Measurements from ENCODE around the gene TRAF7. TPM values are rescaled to one million over a fixed set of nuclear protein-coding genes. Genes with fewer than 3 reads are reported as not detected.

Gene TRAF7
- total and polyA plus RNA-seq, 2 of the 13 experiments (the other 11 are each of a cell fraction or from before 2014, with no cell fraction given), result 47.9 to 65.6 TPM

DNA sequence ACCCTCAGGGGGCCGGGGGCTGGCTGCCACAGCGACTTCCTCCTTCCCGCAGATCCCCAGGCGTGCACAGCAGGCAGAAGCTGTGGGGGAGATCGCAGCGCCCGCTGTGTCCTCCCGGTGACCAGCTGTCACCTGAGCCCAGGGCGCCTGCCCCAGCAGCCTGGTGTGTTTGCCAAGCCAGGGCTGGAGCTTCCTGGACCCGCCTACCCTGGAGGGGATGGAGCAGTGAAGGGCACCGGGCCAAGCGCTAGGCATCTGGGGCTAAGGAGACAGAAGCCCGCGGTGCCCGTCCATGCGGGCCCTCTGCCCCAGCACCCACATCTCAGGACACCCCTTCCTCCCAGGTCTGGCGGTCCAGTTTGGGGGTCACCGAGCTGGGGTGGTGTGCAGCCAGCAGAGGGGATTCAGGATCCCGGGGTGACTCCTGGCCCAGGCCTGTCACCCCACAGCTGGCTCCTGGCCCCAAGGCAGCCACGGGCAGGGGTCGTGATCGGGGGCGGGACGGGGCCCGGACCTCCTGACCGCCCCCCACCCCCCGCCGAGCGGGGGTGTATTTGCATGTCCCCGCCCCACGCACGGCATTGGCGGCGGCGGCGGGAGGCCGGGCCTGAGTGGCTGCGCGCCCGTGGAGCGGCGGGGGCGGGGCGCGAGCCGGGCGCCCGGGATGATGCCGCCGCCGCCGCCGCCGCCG is 7.5 kb upstream of the TRAF7 start, which contains the start of gene RAB26 (continued):
- TF ChIP-seq, protein P1, sequence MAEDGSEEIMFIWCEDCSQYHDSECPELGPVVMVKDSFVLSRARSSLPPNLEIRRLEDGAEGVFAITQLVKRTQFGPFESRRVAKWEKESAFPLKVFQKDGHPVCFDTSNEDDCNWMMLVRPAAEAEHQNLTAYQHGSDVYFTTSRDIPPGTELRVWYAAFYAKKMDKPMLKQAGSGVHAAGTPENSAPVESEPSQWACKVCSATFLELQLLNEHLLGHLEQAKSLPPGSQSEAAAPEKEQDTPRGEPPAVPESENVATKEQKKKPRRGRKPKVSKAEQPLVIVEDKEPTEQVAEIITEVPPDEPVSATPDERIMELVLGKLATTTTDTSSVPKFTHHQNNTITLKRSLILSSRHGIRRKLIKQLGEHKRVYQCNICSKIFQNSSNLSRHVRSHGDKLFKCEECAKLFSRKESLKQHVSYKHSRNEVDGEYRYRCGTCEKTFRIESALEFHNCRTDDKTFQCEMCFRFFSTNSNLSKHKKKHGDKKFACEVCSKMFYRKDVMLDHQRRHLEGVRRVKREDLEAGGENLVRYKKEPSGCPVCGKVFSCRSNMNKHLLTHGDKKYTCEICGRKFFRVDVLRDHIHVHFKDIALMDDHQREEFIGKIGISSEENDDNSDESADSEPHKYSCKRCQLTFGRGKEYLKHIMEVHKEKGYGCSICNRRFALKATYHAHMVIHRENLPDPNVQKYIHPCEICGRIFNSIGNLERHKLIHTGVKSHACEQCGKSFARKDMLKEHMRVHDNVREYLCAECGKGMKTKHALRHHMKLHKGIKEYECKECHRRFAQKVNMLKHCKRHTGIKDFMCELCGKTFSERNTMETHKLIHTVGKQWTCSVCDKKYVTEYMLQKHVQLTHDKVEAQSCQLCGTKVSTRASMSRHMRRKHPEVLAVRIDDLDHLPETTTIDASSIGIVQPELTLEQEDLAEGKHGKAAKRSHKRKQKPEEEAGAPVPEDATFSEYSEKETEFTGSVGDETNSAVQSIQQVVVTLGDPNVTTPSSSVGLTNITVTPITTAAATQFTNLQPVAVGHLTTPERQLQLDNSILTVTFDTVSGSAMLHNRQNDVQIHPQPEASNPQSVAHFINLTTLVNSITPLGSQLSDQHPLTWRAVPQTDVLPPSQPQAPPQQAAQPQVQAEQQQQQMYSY (CRISPR knock-in tag; IDR thresholded peaks at IDR 0.05), result no peak
- TF ChIP-seq SAP130 (CRISPR knock-in tag; IDR thresholded peaks at IDR 0.05; ENCODE audit: low read depth) (peak; percentile 95), ZNF614 (CRISPR knock-in tag; IDR thresholded peaks at IDR 0.05; ENCODE audit: borderline replicate concordance) (no peak), ZFP41 (CRISPR knock-in tag; IDR thresholded peaks at IDR 0.05; ENCODE audit: borderline replicate concordance) (no peak), ZNF3 (CRISPR knock-in tag; IDR thresholded peaks at IDR 0.05) (no peak), SRSF4 (IDR thresholded peaks at IDR 0.05; ENCODE audit: low read depth, low read length, poor library complexity, severe bottlenecking) (no peak), KDM1A (CRISPR knock-in tag; IDR thresholded peaks at IDR 0.05) (0 out of 2 replicates have a peak, but pooled peaks have one; percentile 13), ZNF496 (CRISPR knock-in tag; IDR thresholded peaks at IDR 0.05; ENCODE audit: insufficient replicate concordance) (no peak), ZNF224 (CRISPR knock-in tag; IDR thresholded peaks at IDR 0.05) (no peak; the same call in 1 of the 2 replicates), BCL6 (CRISPR knock-in tag; IDR thresholded peaks at IDR 0.05) (peak; percentile 34; the same call in 1 of the 2 replicates), ZNF10 (CRISPR knock-in tag; IDR thresholded peaks at IDR 0.05; ENCODE audit: borderline replicate concordance, low read depth) (no peak), ZNF7 (CRISPR knock-in tag; IDR thresholded peaks at IDR 0.05) (no peak)
- TF ChIP-seq, protein P2, sequence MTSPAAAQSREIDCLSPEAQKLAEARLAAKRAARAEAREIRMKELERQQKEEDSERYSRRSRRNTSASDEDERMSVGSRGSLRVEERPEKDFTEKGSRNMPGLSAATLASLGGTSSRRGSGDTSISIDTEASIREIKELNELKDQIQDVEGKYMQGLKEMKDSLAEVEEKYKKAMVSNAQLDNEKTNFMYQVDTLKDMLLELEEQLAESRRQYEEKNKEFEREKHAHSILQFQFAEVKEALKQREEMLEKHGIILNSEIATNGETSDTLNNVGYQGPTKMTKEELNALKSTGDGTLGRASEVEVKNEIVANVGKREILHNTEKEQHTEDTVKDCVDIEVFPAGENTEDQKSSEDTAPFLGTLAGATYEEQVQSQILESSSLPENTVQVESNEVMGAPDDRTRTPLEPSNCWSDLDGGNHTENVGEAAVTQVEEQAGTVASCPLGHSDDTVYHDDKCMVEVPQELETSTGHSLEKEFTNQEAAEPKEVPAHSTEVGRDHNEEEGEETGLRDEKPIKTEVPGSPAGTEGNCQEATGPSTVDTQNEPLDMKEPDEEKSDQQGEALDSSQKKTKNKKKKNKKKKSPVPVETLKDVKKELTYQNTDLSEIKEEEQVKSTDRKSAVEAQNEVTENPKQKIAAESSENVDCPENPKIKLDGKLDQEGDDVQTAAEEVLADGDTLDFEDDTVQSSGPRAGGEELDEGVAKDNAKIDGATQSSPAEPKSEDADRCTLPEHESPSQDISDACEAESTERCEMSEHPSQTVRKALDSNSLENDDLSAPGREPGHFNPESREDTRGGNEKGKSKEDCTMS (CRISPR knock-in tag; conservative IDR thresholded peaks at IDR 0.05), result no peak
- TF ChIP-seq, protein P3, sequence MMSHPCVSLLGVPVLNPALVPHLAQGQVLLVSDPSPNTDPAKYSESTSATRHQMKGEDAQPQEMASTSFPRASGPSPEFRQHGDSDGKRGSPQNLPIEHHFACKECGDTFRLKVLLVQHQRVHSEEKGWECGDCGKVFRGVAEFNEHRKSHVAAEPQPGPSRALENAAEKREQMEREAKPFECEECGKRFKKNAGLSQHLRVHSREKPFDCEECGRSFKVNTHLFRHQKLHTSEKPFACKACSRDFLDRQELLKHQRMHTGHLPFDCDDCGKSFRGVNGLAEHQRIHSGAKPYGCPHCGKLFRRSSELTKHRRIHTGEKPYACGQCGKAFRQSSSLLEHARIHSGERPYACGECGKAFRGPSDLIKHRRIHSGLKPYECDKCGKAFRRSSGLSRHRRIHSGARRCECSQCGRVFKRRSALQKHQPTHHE (CRISPR knock-in tag; IDR thresholded peaks at IDR 0.05; ENCODE audit: borderline replicate concordance), result no peak
- TF ChIP-seq, protein P4, sequence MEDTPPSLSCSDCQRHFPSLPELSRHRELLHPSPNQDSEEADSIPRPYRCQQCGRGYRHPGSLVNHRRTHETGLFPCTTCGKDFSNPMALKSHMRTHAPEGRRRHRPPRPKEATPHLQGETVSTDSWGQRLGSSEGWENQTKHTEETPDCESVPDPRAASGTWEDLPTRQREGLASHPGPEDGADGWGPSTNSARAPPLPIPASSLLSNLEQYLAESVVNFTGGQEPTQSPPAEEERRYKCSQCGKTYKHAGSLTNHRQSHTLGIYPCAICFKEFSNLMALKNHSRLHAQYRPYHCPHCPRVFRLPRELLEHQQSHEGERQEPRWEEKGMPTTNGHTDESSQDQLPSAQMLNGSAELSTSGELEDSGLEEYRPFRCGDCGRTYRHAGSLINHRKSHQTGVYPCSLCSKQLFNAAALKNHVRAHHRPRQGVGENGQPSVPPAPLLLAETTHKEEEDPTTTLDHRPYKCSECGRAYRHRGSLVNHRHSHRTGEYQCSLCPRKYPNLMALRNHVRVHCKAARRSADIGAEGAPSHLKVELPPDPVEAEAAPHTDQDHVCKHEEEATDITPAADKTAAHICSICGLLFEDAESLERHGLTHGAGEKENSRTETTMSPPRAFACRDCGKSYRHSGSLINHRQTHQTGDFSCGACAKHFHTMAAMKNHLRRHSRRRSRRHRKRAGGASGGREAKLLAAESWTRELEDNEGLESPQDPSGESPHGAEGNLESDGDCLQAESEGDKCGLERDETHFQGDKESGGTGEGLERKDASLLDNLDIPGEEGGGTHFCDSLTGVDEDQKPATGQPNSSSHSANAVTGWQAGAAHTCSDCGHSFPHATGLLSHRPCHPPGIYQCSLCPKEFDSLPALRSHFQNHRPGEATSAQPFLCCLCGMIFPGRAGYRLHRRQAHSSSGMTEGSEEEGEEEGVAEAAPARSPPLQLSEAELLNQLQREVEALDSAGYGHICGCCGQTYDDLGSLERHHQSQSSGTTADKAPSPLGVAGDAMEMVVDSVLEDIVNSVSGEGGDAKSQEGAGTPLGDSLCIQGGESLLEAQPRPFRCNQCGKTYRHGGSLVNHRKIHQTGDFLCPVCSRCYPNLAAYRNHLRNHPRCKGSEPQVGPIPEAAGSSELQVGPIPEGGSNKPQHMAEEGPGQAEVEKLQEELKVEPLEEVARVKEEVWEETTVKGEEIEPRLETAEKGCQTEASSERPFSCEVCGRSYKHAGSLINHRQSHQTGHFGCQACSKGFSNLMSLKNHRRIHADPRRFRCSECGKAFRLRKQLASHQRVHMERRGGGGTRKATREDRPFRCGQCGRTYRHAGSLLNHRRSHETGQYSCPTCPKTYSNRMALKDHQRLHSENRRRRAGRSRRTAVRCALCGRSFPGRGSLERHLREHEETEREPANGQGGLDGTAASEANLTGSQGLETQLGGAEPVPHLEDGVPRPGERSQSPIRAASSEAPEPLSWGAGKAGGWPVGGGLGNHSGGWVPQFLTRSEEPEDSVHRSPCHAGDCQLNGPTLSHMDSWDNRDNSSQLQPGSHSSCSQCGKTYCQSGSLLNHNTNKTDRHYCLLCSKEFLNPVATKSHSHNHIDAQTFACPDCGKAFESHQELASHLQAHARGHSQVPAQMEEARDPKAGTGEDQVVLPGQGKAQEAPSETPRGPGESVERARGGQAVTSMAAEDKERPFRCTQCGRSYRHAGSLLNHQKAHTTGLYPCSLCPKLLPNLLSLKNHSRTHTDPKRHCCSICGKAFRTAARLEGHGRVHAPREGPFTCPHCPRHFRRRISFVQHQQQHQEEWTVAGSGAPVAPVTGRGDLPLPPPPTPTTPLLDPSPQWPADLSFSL (CRISPR knock-in tag; IDR thresholded peaks at IDR 0.05), result no peak
